Activated CD4-positive, alpha-beta T cell treated with anti-CD3 and anti-CD28 coated beads, Interleukin-2, Interleukin-4, amounts not matched to agents 100 ng/mL and 50 ng/mL, durations not matched to agents 16 hours and 8 hours (primary cell): ENCODE data around the gene CCDC3.

Experiments
- DNase-seq: peaks from one replicate; pipeline ENCODE4 v3.0.0-alpha.2; 2020; ENCODE audit warnings: low spot score

The CCDC3 gene

GRCh38 chr10:13000431-13000830 is 1.1 kb downstream of the CCDC3 start:
- DNase-seq: no peak

- no peak for DNase-seq
These were observed 1.7 kb downstream of the CCDC3 start for GRCh38 chr10:12999849-13000248.

- DNase-seq: no peak
These were observed 6.1 kb downstream of the CCDC3 start for GRCh38 chr10:12995425-12995861.

GRCh38 chr10:12993595-12993994 is 7.9 kb downstream of the CCDC3 start:
- DNase-seq: no peak

- no peak for DNase-seq
These were observed 16.2 kb downstream of the CCDC3 start for GRCh38 chr10:12985347-12985746.

GRCh38 chr10:12984165-12984747 is 17.3 kb downstream of the CCDC3 start:
- DNase-seq: peak; percentile 50

GRCh38 chr10:12983568-12983967 is 17.9 kb downstream of the CCDC3 start:
- DNase-seq: peak; percentile 32

- no peak for DNase-seq
These were observed 19.9 kb downstream of the CCDC3 start for GRCh38 chr10:12981570-12981969.

- DNase-seq: no peak
These were observed 20.7 kb downstream of the CCDC3 start for GRCh38 chr10:12980713-12981306.

- no peak for DNase-seq
These were observed 21.3 kb downstream of the CCDC3 start for GRCh38 chr10:12980102-12980661.

GRCh38 chr10:12978891-12979290 is 22.6 kb downstream of the CCDC3 start:
- DNase-seq: no peak

- no peak for DNase-seq
These were observed 25.6 kb downstream of the CCDC3 start for GRCh38 chr10:12975906-12976305.

GRCh38 chr10:12975266-12975665 is 26.2 kb downstream of the CCDC3 start:
- no peak for DNase-seq

GRCh38 chr10:12974491-12975199 is 26.9 kb downstream of the CCDC3 start:
- DNase-seq: no peak

GRCh38 chr10:12974078-12974477 is 27.4 kb downstream of the CCDC3 start:
- DNase-seq: no peak

- no peak for DNase-seq
These were observed 28.3 kb downstream of the CCDC3 start for GRCh38 chr10:12973149-12973718.

- DNase-seq: no peak
These were observed 29.4 kb downstream of the CCDC3 start for GRCh38 chr10:12972146-12972545.

- DNase-seq: no peak
These were observed 30.3 kb downstream of the CCDC3 start for GRCh38 chr10:12971001-12971788.

GRCh38 chr10:12969951-12970350 is 31.6 kb downstream of the CCDC3 start:
- DNase-seq: peak; percentile 20

GRCh38 chr10:12966067-12966466 is 35.4 kb downstream of the CCDC3 start:
- peak; percentile 69 for DNase-seq

GRCh38 chr10:12965571-12965970 is 35.9 kb downstream of the CCDC3 start:
- no peak for DNase-seq

GRCh38 chr10:12962556-12962955 is 39.0 kb downstream of the CCDC3 start:
- DNase-seq: no peak
